ENCODE data around the gene GPR84.
A peak's percentile ranks its signal among the peaks of the same experiment; 100 is the strongest.
"Not testable (repeated sequence)": the region's sequence is repeated elsewhere in the genome, so short reads cannot be mapped to it uniquely, and the experiment has no call there.

Gene GPR84

DNA sequence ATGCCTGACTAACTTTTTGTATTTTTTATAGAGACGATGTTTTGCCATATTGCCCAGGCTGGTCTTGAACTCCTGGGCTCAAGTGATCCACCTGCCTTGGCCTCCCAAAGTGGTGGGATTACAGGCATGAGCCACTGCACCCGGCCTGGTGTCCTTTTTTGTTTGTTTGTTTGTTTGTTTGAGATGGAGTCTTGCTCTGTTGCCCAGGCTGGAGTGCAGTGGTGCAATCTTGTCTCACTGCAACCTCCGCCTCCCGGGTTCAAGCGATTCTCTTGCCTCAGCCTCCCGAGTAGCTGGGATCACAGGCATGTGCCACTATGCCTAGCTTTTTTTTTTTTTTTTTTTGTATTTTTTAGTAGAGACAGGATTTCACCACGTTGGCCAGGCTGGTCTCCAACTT, 10.0 kb downstream of the GPR84 start:
- not testable (repeated sequence) for DNase-seq

GRCh38 chr12:54352891-54353874, 11.1 kb downstream of the GPR84 start:
- peak; percentile 4 for DNase-seq

- DNase-seq, result peak; percentile 67
These were observed 12.2 kb downstream of the GPR84 start for GRCh38 chr12:54352022-54352531.

DNA sequence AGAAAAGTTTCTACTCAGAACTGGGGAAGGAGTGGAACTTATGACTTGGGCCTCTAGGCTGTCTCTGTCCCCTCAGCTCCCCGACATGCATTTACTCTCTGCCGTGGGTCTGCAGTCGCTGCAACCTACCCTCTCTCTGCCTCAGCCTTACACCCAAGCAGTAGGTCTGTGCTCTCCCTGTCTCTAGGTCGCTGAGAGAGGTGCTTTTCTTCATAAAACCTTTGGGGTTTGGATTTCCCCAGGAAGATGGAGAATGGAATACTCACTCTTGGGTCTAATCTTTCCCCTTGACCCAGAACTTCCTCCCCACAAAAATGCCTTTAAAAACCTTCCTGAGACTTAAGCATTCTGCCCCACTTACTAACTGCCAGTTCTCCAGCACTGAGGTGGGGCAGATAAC, 12.9 kb downstream of the GPR84 start:
- DNase-seq, result no peak

- DNase-seq, result no peak
These were observed 13.5 kb downstream of the GPR84 start for GRCh38 chr12:54350743-54351142.

GRCh38 chr12:54349679-54350078, 14.6 kb downstream of the GPR84 start:
- DNase-seq, result no peak

- no peak for DNase-seq
These were observed 15.2 kb downstream of the GPR84 start for GRCh38 chr12:54349036-54349435.

- DNase-seq, result no peak
These were observed 22.6 kb downstream of the GPR84 start for GRCh38 chr12:54341378-54342300.

GRCh38 chr12:54340846-54341245, 23.4 kb downstream of the GPR84 start:
- no peak for DNase-seq

GRCh38 chr12:54338698-54339296, 25.5 kb downstream of the GPR84 start:
- DNase-seq, result no peak

DNA sequence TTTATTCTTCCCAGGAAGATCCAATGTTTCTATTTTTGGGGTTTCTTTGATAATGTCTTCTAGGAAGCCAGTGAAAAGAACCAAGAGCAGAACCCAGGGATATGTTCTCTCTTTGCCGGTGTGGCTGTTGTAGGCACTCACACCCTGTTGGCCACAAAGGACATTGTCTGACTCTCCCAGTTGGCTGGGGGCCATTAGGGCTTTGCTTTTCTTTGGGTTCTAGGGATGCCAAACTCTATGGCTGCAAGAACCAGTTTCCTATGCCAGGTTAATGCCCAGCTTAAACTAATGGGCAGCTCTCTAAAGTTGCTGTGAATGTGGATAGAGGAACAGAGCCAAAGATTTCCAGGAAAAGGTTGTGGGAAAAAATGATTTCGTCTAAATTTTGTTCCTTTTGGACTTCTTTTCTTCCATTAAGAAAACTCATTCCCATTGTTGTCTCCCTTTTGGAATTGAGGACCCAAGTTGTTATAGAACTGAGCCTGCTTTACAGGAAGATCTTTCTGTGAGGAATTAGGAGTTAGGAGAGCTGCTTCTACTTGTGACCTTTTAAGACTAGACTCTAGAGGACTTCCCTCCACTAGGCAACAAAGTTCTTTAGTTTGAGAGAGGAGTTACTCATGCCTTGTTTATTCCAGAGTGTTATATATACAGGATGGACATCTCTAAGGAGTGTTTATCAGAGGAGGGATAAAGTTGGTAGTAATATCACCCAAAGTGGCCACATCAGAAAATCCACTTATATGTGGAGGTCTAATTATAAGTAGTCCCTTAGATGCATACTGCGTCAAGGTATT, 26.2 kb downstream of the GPR84 start:
- DNase-seq, result no peak

GRCh38 chr12:54337280-54337842, 26.9 kb downstream of the GPR84 start:
- no peak for DNase-seq

DNA sequence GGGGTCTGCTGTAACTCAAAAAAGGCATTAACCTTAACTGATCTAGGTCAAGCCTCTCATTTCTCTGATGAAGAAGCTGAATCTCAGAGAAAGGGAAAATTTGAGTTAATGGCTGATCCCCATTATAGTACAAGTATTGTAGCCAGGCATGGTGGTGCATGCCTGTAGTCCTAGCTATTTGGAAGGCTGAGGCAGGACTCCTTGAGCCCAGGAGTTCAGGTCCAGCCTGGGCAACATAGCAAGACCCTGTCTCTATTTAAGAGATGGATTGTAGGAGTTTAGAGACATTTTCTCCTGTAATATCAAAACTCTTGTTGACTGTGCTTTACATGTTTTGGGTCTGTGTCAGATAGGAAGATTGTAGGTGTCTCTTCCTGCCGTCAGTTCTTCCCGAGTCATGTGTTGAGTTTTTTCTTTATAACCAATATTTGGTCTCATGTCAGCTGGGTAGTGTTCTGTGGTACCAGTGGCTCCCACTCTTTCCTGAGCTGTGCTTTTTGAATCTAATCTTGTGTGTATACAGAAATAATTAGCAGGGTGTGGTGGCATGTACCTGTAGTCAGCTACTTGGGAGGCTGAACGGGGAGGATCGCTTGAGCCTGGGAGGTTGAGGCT, 30.8 kb downstream of the GPR84 start:
- no peak for DNase-seq

DNA sequence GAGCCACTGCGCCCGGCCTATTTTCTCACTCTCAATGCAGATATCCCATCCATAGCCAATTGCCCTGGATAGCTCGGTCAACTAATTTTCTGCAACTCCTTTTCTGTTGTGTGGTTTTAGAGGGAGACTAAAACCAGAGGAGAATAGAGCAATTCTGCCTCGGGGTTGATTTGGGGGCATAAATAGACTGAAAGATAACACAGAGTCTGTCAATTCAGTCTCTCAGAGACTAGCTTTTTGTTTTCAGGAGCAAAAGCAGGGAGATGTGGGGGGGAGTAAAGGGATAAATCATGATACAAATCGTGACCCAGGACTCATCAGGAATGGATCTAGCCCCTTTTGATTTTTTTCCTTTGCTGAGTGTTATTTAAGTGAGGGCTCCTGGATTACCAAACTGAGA, 32.8 kb downstream of the GPR84 start:
- no peak for DNase-seq

GRCh38 chr12:54330442-54330841, 33.8 kb downstream of the GPR84 start:
- DNase-seq, result no peak

DNA sequence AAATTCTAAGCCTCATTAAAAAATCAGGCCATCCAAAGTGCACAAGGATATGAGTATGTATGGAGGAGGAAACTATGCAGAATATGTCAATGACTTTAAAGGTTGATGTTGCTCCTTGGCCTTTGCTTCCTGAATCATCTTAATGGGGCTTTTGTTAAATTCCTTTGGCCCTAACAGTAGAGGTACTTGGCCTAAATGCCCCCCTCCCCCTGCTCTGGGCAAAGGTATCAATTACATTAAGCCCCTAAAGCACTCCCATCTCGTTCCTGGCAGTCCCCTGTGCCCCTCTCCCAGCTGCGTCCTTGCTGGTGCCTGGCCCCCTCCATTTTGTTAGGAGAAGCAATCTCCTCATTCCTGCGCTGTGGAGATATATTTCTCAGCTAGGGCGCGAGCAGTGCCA, 34.5 kb downstream of the GPR84 start:
- no peak for DNase-seq

DNA sequence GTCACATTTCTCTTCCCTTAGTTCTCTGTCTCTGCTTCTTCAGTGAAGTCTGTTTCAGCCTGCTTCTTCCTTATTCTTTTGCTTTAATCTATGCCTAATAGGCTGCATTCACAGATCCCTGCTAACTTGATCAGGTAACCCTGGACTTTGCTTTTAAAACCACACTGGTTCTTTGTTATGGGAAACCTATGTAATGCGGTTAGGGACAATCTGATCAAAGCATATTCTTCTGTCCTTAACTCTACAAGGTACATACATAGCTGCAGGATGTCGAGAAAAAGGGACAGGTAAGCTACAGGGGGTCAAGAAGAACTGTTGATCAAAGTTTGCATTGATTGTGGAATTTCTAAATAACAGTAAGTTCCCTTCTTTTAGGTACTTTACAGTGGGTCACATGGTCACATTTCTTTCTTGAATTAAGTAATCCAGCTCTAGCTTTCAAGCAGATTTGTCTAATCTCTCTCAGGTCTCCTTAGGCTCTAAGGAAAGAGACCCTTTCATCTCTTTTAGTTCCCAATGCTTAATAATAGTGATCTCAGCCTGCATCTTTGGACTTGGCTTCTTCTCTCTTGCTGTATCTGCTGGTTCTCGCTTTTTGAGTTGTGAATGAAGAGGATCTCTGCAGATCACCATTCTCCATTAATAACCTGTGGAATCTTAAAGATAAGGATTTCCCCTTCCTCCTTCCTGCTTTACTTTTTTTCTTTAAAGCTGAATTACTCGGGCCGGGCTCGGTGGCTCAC, 35.5 kb downstream of the GPR84 start:
- DNase-seq, result no peak

GRCh38 chr12:54325442-54326109, 38.7 kb downstream of the GPR84 start:
- DNase-seq, result not testable (repeated sequence)

GRCh38 chr12:54324617-54325441, 39.5 kb downstream of the GPR84 start, which contains the start of gene COPZ1:
COPZ1 (plus strand) TSS chr12:54325131; CDS start chr12:54325164, 33 bp downstream.
- DNase-seq, result peak; percentile 100
